Myocyte (in vitro differentiated cells): Measurements from ENCODE around the gene SBSN. TPM values are rescaled to one million over a fixed set of nuclear protein-coding genes. Genes with fewer than 3 reads are reported as not detected.

Source experiments
- DNase-seq: peaks from one replicate; pipeline ENCODE4 v3.0.0-alpha.2; 2012; ENCODE audit warnings: low read depth
- total RNA-seq: library from RNA; depleted of rRNA; stranded (reverse); fragments of >200 nt; gene quantifications from 2 replicates; pipeline ENCODE4 v1.2.3, GENCODE V29; 2014

Gene SBSN
- total RNA-seq, 1 donor from 2014 or later, result not detected

DNA sequence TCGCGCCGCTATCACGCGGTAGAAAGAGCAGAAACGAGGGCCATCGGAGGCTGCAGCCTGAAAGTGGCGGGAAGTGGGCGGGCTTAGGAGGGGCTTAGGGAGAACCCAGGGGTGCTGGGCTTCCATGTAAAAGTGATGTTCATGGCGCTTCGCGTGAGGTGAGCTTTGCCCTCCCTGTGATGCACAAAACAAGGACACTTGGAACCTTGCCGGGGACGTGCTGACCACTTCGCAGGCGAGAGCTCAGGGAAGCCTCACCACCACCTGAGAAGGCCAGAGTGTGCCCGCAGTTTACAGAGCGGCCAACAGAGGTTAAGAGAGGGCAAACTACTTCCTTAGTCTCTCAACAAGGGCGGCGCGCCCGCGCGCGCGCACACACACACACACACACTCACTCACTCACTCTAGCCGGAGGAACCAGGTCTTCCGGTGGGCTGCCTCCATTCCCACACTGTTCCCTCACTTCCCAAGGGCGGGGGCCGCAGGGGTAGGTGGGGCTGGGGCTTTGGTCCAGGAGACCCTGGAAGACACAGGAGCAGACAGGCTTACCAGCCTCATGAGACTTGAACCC, 5.8 kb upstream of the SBSN start:
- DNase-seq, result no peak

DNA sequence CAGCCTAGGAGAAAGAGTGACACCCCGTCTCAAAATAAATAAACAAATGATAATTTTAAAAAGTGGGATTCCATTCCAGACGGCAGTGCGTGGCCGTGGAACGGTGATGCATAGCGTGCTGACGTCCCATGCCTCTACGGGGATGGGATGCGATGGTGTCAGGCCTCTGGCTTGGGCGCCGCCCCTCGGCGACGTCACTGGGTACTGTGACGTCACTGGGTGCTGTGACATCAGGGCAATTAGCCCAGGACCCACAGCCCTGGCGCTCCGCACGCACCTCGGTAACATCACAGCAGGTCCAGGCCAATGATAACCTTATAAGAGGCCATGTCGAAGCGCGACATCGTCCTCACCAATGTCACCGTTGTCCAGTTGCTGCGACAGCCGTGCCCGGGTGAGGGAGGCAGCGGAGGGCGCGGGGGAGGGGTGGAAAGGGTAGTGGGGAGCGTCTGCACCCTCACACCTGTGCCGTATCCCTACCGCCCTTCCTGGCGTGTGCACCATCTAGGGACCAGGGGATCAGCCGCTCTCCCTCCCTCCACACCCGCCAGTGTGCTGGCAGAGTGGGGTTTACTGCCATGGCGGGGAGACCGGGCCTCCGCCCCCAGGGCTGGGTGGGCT, 5.2 kb upstream of the SBSN start, which contains the start of gene GAPDHS:
Gene GAPDHS, plus strand, starts transcription at position 256 of the 621 bp plus-strand sequence. Its CDS starts 72 bp downstream, at position 328.
- no peak for DNase-seq

DNA sequence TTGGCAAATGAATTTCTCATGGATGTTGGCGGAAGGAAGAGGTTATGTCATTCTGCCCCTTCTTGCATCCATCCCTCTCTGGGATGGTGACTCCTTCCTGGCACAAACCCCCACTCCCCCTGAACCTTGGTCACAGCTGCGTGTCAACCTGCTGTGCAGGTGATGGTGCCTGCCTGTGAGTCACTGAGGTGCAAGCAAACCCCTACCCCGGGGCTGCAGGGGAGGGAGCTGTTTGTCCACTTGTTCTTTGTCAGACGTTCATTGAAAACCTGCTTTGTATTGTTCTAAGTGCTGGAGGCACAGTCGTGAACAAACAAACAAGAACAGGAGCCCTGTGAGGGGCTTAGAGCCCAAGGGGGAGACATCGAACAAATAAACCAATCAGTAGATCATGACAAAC, 3.2 kb upstream of the SBSN start:
- no peak for DNase-seq

DNA sequence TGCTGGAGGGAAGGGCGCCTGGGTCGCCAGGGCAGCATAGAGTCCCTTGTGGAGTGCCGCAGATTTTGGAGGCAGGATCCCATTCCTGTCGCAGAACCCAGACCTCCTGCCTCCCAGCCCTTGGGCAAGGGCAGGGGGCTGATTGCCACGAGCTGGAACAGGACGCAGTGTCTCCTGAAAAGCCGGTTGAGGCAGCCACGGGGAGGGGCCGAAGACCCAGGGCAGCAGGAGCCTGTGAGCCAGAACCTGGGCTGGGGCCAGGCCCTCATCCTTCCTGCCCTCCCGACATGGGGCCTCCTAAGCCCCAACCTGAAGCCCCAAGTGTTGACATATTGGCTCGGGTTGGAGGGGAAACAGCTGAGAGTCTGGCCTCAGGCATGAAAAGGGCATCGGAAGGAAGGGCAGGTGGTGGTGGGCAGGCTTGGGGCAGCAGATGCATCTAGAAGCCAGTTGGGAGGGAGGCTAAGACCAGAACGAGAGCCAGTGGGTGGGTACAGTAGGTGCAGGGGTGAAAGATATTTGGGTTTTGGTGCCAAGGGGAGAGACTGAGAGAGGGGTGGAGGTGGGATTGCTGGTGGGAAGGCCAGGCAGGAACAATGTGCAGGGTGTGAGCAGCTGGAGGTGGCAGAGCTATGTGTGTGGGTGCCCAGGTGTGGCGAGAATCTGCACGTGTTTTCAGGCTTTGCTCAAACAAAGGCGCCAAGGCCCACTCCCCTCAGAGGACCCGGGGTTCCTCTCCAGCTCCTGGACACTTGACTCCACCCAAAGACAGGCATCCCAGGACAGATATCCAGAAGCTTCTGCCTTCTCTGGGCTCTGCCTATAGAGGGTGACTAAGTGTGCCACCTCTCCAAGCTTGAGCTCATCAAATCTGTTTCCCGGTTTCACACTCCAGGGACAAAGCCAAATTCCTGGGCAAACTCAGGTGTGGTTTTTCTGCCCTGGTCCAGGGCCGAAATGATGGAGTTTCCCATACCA, 1.4 kb upstream of the SBSN start:
- peak; percentile 34 for DNase-seq

DNA sequence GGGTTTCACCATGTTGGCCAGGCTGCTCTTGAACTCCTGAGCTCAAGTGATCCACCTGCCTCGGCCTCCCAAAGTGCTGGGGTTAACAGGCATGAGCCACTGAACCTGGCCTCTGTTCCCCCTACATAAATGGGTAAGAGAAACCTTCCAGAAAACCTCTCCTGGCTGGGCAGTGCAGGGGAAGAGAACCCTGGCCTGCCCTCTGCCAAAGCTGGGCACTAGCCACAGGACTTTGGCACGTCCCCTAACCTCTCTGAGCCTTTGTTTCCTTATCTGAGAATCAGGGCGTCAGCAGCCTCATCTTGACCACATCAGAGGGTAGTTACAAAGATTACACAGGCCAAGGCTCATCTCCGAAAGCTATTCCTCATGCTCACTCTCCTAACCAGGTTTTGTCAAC, 2.2 kb downstream of the SBSN start:
- DNase-seq, result no peak

DNA sequence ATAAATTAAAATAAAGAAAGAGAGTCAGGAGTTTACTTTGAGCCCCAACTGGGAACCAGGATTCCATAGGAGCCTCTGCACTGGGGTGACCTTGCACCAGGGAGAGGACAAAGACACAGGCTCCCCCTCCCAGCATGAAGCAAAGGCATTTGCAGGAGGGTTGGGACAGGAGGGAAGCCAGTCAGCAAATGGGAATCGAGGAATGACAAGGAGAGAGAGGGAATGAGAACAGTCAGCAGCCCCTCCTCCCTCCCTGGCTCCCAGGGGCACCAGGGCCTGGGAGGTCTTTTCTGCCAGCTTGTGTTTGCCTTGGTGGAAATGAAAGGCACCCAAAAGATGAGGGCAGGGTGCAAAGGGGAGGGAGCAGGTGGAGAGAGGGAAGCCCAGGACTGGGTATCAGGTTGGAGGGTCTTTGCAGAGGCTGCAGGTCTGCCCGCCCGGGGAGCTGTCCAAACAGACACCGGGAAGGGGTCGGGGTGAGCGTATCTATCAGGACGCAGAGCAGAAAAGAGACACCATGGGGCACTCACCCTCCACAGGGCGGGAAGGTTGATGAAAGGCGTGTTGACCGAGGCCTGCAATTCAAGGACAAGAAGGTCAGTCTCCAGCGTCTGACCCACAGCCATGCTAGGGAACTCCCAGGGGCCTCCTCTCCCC, 3.8 kb downstream of the SBSN start:
- DNase-seq, result no peak

DNA sequence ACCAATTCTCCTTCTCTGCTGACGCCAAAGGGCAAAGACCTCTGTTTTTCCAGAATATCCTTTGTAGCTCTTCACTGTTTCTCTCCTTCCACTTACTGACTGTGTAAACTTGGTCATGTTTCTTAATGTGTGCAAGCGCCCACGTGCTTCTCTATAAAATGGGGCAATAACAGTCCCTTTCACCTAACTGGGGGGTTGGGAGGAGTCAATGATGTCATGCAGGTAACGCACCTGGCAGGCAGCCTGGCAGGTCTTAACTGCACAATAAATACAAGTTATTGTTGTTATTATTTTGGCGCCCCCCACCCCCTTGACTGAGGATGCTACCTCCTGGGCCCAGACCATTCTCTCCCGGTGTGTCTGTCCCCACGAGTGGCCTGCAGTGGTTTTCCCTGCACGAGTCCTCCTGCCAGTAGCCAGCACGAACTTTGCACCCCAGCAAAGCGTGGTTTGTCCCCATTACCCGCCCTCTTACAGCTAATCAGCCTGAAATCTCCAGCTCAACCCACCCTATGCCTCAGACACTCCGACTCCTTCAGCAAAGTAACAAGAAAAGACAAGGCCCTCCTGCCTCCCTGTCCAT, 5.3 kb downstream of the SBSN start:
- no peak for DNase-seq

DNA sequence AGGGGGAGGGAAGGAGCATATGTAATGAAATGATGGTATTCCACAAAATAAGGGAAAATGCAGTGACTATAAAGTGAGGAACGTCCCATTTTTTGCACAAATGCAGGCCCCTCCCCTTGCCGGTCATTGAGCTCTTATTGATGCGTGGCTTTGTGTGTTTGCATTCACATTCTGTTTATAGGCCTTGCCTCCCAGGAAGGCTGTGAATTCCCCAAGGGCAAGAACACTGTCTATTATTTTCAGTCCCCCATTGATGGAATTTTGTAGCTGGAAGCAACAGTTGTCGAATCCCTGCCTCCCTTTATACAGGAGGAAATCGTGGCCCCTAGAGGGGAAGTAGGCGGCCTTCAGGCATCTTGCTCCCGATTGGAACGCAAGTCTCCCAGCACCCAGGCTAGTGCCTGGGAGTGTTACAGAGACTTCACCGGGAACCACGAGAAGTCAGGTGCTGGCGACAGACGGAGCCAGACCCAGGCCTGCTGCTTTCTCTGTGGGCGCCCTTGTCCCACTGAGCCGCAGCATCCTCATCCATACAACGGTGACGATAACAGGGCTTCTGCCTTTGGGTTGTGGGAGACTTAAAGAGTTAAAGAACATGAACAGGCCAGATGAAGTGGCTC, 6.9 kb downstream of the SBSN start:
- DNase-seq, result no peak

DNA sequence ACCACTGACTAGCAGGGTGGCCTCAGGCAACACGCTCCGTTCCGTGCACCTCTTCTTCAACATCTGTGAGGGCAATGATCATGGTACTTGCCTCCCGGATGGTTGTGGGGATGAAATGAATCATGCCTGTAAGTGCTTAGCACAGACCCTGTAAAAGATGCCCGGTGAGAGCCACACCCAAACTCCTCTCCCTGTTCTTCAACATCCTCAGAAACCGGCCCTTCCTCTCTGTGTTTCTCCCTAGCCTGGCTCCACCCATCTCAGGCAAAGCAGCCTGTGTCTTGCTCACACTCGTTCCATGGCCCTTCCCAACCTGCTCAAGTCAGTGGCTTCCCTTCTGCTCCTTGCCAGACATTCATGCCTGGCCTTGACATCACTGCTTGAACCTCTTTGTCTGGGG, 8.8 kb downstream of the SBSN start:
- DNase-seq, result no peak

DNA sequence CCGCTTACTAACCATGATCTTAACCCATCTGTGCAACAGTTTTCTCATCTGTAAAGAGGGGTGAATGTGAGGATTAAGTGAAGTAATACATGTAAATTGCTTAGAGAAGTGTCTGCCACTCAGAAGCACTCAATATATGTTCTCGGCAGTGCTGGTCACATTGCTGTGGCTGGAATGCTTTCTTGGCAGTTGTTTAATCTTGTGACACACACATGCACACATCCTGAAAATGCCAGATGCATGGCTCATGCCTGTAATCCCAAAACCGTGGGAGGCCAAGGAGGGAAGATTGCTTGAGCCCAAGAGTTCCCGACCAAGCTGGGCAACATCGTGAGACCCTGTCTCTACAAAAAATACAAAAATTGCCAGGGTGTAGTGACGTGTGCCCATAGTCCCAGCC, 9.8 kb downstream of the SBSN start:
- peak; percentile 80 for DNase-seq

DNA sequence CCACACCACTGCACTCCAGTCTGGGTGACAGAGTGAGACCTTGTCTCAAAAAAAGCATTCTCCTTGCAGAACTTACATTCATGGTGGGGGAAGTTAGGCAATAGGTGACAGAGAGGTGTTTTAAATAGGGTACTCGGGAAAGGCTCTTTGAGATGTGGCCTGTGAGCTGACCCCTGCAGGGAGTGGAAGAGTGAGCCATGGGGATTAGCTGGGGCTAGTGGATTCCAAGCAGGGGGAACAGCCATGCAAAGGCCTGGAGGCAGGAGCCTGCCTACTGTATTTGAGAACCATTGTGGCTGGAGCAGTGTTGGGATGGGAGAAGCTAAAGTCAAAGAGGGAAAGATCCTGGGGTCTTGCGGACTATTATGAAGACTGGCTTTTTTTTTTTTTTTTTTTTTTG, 10.8 kb downstream of the SBSN start:
- no peak for DNase-seq

DNA sequence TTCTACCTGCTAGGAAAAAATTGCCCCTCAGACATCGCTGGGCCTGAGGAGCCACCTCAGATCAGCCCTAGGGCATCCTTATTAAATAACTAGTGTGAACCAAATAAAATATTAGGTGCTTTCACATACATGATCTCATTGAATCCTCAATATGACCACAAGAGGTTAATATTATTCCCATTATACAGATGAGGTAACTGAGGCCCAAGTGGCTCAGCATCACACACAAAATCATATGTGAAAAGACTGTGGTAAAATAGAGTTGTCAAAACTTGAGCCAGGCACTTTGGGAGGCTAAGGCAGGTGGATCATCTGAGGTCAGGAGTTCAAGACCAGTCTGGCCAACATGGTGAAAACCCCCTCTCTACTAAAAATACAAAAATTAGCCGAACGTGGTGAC, 11.8 kb downstream of the SBSN start:
- DNase-seq, result no peak

DNA sequence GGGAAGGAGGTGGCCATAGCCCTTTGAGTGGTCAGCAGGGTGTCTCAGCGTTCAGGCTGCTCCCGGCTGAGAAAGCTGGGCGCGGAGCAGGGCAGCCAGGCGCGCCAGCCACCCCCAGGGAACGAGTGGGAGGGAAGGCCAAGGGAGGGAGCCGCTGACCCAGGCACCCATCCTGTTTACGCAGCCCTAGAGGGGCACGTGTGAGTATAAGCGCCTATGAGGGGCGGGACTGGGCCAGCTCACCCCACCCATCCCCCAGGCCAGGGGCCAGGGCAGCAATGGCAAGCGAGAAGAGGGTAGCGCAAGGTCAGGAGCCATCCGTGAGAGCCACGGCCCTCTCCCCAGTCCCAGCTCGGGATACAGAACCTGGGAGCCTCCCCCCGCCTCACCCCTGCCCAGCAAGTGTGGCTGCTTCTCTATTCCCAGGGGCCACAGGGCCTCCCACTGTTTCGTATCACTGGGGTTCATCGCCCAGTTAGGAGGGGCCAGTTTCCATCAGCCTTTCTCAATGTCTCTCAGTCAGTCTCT, 13.8 kb downstream of the SBSN start:
- DNase-seq, result no peak

DNA sequence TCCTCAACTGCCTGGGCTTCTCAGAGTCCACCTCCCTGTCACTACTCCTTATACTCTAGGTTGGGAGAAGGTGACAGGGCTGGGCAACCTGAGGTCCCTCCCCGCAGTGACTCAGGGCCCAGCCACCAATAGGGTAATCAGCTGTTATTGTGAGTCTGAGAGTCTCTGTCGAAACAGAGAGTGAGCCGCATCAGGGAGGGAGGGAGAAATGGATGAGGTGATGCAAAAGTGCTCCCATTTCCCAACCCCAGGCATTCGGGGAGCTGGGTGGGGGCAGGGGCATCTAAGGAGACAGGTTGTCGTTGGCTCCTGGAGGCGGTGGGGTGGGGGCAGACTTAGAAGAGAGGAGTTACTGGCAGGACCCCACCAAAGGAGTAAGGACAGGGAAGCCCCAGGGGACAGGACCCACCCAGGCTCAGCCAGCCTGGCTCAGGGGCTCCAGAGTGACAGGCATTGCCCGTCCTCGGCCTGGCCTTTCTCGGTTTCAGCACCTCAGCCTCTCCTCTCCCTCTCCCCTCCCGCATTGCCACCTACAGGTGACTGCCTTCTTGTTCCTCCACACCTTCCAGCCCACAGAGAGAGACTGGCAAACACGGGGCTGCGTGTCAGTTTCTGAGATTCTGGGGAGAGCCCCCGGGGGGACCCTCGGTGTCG, 14.4 kb downstream of the SBSN start, which contains the start of gene DMKN:
Gene DMKN, minus strand, starts transcription at position 22 of the 654 bp plus-strand sequence. CDS start 174 bp downstream, outside the sequence.
- peak; percentile 35 for DNase-seq

DNA sequence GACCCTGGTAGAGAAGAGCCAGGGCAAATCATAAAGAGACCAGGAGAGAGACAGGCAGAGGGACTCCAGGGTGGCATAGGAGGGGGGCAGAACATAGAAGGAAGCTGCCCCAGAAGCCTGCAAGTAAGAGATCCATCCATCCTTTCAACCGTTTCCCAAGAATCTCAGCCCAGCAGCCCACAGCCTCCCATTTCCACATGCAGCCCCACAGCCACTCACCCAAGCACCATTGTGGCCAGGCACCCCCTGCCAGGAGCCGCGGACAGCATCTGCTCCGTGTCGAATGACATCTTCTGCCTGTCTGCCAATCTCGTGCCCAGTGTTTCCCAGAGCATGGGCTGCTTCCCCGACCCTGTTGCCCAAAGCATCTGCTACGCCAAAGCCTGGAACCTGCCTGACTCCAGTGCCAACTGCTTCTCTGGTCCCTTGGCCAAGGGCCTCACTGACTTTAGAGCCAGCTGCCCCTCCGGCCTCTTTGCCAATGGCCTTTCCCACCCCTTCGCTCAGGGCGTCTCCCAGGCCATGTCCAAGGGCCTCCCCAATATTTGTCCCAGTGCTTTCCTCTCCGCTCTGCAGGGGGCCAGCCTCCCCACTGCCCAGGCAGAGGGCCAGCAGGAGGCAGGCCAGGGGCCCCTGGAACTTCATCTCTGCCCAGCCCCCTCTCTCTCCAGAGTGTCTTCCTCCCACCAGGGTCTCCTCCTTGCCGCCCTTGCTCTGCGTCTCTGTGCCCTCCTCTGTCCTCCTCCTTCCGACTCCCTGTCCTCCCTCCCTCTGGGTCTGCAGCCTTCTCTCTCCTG, 15.1 kb downstream of the SBSN start:
- peak; percentile 87 for DNase-seq

DNA sequence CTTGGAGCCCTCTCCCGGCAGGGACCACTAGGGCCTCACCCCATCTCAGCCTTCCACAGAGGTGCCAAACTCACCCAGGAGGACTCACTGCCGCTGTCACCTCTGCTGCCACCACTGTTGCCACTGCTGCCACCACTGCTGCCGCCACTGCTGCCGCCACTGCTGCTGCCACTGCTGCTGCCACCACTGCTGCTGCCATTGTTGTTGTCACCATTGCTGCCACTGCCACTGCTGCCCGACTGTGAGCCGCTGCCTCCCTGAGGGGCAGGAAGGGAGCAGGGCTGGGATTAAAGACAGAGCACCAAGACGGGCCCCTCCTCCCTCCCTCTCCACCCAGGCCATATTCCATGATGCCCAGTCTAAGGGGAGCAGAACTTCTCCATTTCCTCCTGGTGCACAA, 16.8 kb downstream of the SBSN start:
- no peak for DNase-seq

DNA sequence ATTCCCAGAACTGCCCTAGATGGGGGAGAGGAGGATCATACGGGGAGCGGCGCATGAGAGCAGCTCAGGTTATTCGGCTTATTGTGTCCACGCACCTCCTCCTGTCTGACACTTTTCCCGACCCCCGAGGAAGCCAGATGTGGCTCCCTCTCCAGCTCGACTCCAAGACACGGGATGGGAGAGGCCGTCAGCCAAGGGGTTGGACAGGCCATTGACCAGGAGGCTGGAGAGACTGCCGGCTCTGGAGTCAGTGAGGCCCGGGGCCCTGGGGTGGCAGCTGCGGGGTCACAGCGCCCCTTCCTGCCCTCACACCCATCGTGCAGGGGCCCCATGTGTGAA, 17.5 kb downstream of the SBSN start:
- no peak for DNase-seq

DNA sequence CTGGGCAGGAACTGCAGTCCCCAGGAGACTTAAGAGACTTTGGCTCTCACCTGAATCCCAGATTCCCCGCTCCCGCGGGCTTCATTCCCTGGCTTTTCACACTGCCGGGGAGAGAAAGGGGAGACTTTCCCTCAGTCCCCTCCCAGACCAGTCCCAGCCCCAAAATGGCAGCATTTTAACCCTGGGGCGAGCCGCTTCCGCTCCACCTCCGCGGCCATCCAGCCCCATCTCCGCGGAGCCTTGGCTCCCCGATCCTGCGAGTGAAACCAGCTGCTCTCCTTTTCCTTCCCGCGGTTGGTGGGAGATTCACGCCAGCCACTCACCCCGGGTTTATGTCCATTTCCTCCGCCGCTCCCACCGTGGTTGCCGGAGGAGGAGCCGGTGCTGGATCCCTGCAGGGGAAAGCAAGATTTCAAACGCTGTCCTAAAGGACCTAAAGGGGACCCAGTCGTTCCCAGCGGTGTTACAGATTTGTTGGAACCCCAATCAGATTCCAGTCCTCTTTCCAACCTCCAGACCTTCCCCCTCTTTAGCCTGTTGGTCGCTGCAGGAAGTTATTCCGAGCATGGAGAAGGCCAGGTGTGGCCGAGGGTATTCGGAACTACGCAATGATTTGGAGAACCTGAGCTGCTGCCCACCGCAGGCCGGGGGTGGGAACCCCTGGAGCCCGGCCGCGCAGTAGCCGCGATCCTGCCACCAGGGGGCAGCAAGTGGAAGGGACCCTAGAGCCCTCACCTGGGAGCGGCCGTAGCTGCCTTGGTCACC, 18.1 kb downstream of the SBSN start:
- DNase-seq, result peak; percentile 54
